HPDE6-E6E7 (cell line): Measurements from ENCODE around the gene PTPN13.
"Not testable (repeated sequence)": the region's sequence is repeated elsewhere in the genome, so short reads cannot be mapped to it uniquely, and the experiment has no call there.

ENCODE experiments used
- DNase-seq: peaks from one replicate; pipeline ENCODE4 v3.0.0; 2011; ENCODE audit warnings: missing footprints; ENCODE audit errors: extremely low spot score

The PTPN13 gene

DNA sequence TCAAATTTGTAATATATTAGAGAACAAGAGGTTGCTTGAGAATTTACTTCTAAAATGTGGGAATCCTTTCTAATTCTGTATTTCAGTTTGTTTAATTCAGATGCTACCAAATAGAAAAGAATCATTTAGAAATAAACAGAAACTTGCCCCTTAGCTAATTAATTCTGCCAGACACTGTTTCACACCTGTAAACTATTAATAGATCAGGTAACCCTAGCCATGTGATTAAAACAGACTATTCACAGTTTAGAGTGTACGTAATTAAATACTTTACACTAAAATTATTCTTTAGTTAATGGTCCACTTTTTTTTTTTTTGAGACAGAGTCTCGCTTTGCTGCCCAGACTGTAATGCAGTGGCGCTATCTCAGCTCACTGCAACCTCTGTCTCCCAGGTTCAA is 124.0 kb downstream of the PTPN13 start:
- DNase-seq: no peak

DNA sequence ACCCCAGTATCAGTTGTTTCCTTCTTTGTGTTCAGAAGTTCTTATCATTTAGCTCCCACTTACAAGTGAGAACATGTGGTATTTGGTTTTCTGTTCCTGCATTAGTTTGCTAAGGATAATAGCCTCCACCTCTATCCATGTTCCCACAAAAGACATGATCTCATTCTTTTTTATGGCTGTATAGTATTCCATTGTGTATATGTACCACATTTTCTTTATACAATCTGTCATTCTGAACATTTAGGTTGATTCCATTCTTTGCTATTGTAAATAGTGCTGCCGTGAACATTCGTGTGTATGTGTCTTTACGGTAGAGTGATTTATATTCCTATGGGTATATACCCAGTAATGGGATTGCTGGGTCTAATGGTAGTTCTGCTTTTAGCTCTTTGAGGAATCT is 125.0 kb downstream of the PTPN13 start:
- not testable (repeated sequence) for DNase-seq

DNA sequence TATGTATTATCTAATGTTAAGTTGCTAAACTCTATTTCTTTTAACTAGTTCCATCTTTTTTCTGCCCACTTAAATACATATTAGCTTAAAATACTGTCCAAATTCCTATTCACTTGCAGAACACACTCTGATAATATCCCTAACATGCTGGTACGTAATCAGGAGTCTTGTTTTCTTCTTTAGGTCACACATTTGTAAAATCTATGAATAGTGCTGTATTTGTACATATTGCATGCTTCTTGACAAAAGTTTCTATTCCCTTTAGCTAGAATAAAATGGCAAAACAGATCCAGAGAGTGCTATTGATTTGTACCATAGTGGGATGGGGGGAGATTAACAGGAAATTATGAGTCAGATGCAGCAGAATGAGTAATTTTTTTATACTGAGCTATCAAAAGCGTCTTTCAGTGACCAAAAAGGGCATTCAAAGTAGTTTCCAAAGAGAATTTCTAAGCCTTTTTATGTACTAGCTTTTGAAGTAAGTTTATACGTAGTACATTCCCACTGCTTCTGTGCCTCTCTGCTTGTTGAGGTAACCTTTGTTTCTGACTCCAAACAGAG is 126.5 kb downstream of the PTPN13 start:
- no peak for DNase-seq

DNA sequence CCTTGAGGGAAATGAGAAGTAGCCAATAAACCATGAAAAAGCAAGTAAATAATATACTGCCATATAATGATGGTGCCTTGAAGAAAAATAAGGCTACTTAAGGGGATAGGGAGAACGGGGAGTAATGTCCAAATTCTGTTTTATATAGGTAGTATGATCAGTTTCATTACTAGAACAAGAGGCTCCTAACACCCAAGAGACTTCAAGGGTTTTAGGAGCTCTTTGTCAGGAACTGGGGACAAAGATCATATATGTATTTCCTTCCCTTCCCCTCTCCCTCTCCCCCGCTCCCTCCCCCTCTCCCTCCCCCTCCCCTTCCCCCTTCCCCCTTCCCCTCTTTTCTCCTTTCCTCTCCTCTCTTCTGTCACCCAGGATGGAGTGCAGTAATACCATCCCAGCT is 127.3 kb downstream of the PTPN13 start:
- no peak for DNase-seq

DNA sequence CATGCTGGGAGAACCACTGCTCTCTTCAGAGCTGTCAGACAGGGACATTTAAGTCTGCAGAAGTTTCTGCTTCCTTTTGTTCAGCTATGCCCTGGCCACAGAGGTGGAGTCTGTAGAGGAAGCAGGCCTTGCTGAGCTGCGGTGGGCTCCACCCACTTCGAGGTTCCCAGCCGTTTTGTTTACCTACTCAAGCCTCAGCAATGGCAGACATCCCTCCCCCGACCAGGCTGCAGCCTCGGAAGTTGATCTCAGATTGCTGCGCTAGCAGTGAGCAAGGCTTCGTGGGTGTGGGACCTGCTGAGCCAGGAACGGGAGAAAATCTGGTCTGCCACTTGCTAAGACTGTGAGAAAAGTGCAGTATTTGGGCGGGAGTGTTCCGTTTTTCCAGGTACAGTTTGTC is 136.2 kb downstream of the PTPN13 start:
- DNase-seq: no peak

DNA sequence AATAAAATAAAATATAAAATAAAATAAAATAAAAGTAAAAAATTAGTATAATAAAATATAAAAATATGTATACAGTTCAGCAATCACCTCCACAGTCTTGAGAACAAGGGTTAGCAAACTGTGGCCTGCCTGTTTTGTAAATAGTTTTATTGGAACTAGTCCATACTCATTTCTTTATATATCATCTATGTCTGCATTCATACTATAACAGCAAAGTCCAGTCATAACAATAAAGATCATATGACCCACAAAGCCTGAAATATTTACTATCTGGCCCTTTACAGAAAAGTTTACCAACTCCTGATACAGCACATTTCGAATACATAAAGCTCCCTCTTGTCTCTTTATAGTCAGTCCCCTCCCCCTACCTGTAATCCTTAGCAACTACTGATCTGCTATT is 143.1 kb downstream of the PTPN13 start:
- no peak for DNase-seq

DNA sequence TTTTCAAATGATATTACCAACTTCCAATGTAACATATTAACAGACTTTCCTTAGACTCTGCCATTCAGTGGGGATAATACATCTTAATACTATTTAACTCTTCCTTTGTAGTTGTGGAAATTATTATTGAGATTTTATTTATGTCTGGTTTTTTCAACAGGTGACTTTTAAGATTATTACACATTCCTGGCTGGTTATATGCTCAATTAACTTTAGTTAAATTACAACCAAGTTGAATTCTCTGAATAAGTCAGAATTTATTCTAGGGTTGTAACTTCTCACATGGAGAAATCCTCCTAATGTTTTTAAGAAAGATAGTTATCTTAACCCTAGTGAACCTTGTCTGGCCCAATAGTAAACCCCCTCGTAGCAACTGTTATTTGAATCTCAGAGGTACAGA is 147.7 kb downstream of the PTPN13 start:
- no peak for DNase-seq

DNA sequence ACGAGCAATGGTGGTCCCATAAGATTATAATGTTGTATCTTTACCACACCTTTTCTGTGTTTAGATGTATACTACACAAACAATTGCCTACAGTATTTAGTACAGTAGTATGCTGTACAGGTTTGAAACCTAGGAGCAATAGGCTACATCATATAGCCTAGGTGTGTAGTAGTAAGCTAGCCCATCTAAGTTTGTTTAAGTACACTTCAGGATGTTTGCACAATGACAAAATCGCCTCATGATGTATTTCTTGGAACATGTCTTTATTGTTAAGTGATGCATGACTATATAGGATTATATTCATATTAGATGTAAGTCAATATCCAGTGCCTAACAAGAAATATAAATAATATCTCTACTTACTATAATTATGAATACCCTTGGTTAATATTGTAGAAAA is 150.5 kb downstream of the PTPN13 start:
- no peak for DNase-seq

DNA sequence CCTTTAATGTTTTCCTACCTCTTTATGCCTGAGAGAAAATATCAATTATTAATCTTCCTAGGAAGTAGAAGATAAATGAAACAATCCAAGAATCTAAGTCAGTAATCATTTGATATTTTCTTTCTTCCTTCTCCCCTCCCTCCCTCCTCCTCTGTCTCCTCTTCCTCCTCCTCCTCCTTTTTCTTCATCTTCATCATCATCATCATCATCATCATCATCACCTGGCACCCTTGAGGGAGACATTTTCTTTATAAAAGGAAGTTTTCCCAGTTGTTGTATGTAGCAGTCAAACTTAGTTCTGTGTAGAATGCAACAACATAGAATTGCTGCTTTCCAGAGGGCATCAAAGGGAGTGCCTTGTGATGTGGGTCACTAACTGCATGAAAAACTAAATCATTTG is 155.0 kb downstream of the PTPN13 start:
- DNase-seq: no peak

DNA sequence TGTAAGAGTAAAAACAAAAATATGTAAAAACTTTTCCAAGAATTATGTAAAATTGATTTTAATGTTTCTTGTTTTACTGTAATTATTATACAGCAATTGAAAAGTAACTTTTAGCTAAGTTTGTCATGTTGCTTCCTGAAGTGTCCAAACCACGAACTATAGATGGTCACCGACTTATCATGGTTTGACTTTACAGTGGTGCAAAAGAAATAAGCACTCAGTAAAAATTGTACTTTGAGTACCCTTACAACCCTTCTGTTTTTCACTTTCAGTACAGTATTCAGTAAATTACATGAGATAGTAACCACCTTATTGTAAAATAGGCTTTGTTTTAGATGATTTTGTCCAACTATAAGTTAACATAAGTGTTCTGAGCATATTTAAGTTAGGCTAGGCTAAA is 161.3 kb downstream of the PTPN13 start:
- DNase-seq: no peak

DNA sequence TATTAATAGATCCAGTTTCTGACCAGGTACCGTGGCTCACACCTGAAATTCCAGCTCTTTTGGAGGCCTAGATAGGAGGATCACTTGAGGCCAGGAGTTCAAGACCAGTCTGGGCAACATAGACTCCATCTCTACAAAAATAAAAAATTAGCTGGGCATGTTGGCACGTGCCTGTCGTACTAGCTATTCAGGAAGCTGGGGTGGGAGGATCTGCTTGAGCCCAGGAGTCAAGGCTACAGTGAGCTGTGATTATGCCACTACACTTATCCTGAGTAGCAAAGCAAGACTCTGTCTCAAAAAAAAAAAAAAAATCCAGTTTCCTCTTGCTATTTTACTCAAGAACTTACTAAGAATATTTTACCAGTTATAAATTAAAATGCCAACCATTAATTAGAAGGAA is 163.4 kb downstream of the PTPN13 start:
- DNase-seq: no peak

DNA sequence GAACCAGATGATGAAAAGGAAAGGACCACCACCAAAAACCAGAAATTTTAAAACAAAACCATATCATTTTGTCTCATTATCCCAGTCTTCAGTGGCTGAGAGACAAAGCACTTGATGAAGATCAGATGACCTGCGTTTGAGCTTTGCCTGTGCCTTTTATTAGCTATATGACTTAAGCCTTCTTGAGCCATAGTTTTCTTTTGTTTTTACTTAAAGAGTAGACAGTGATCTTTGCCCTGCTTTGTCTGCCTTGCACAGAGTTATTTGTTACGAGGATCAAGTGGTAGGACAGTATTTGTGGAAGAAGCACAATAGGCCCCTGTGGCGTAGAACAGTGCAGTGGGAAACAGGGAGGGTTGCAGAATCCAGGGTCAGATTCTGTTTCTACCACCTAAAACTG is 165.2 kb downstream of the PTPN13 start:
- DNase-seq: no peak

DNA sequence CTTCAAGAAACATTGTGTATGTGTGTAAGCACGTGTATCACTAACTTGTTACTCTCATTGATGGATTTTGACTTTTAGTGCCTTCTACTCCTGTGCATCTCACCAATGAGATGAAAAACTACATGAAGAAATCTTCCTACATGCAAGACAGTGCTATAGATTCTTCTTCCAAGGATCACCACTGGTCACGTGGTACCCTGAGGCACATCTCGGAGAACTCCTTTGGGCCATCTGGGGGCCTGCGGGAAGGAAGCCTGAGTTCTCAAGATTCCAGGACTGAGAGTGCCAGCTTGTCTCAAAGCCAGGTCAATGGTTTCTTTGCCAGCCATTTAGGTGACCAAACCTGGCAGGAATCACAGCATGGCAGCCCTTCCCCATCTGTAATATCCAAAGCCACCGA is 168.5 kb downstream of the PTPN13 start:
- DNase-seq: no peak

DNA sequence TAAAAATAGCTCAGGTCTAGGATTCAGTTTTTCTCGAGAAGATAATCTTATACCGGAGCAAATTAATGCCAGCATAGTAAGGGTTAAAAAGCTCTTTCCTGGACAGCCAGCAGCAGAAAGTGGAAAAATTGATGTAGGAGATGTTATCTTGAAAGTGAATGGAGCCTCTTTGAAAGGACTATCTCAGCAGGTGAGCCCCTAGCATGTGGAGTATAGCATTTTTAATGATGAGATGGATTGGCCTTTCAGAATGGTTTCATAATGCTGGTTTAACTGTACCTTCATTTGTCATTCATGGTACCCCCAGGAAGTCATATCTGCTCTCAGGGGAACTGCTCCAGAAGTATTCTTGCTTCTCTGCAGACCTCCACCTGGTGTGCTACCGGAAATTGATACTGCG is 175.7 kb downstream of the PTPN13 start:
- DNase-seq: no peak

DNA sequence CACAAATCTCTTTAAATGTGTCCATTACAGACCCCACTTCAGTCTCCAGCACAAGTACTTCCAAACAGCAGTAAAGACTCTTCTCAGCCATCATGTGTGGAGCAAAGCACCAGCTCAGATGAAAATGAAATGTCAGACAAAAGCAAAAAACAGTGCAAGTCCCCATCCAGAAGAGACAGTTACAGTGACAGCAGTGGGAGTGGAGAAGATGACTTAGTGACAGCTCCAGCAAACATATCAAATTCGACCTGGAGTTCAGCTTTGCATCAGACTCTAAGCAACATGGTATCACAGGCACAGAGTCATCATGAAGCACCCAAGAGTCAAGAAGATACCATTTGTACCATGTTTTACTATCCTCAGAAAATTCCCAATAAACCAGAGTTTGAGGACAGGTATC is 177.0 kb downstream of the PTPN13 start:
- no peak for DNase-seq

DNA sequence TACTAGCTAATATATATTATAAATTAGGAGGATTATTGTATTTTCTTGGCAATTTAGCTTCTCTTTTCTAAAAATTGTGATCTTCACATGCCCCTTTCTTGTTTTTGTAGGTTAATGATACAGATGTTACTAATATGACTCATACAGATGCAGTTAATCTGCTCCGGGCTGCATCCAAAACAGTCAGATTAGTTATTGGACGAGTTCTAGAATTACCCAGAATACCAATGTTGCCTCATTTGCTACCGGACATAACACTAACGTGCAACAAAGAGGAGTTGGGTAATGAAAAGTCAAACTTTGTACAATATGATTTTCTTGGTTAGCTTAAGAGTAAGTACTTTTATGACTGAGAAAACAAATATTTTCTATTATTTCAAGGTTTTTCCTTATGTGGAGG is 180.9 kb downstream of the PTPN13 start:
- no peak for DNase-seq

DNA sequence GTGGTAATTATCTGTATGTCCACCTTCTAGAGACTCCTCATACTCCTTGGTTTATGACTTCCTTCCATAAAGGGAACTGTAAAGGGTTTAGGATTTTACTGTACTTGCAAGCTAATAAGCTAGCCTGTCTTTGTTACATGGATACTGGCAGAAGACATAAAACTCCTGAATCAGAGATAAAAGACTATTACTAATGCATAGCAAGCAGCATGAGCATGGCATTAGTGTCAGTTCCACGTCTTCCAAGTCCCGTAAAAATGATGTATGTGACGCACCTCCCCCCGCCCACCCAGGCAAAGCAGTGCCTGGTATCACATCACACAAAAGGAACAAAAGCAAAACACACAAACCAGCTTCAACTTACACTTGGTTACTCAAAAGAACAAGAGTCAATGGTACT is 184.1 kb downstream of the PTPN13 start:
- no peak for DNase-seq

DNA sequence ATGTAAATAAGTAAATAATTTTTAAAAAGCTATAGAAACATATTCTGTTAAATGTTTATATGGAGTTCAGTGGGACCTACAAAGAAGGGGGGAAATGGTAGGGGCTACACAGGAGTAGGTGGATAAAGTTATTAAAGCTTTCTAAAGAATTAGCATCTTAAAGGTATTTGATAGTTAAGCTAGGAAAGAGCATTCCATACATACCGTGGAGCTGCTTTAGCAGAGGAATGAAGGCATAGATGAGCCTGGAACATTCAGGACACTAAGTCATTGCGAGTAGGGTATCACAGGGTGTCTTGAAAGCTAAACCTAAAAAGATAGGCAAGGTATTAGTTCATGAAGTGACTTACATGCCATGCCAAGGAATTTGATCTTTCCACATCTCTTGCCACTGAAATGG is 194.7 kb downstream of the PTPN13 start:
- no peak for DNase-seq

DNA sequence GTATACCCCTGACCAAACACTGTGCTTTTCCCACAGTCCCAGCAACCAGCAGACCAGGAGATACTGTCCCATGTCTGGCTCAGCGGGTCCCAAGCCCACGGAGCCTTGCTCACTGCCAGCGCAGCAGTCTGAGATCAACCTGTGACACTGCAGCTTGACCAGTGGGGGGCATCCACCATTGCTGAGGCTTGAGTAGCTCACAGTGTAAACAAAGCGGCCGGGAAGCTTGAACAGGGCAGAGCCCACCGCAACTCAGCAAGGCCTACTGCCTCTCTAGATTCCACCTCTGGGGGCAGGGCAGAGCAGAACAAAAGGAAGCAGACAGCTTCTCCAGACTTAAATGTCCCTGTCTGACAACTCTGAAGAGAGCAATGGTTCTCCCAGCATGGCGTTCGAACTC is 197.0 kb downstream of the PTPN13 start:
- DNase-seq: no peak

DNA sequence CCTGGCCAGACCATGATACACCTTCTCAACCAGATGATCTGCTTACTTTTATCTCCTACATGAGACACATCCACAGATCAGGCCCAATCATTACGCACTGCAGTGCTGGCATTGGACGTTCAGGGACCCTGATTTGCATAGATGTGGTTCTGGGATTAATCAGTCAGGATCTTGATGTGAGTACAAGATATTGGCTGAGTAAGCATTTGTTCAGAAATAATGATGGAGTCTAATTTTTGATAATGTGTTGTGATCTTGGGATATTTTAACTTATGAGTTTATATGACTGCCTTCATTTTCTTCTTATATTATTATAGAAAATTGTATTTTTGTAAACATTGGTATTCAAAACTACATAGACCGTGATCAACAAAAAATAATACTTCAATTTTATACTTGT is 215.7 kb downstream of the PTPN13 start:
- DNase-seq: no peak

DNA sequence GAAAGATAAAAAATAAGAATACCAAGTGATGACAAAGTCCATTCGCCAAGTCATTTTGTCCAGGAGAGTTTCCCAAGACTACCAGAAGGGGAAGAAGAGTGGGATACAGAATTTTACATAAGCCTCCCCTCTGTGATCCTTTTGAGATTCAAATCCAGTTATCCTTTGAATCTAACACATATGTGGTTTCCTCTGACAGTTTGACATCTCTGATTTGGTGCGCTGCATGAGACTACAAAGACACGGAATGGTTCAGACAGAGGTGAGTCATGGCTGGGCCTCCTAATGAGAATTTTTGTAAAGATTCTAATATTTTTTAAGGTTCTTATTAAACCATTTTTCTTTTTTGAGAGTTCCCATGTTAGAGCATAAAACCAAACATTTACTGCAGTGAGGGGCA is 216.7 kb downstream of the PTPN13 start:
- DNase-seq: no peak

DNA sequence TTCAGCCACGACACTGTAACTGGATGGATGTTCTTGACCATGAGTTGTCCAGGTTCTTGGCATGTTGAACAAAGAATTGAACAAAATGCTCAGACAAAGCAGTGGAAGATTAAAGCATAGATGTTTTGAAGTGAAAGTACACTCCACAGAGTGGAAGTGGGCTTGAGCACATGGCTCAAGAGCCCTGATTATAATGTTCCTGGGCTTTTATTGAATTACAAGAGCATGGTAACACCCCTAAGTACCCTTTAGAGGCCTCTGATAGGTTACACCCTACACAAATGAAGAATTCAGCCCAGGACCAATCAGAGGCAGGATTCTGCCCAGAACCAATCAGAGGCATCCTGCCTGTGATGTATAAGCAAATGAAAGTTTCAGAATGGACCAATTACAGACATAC is 221.5 kb downstream of the PTPN13 start:
- DNase-seq: no peak

DNA sequence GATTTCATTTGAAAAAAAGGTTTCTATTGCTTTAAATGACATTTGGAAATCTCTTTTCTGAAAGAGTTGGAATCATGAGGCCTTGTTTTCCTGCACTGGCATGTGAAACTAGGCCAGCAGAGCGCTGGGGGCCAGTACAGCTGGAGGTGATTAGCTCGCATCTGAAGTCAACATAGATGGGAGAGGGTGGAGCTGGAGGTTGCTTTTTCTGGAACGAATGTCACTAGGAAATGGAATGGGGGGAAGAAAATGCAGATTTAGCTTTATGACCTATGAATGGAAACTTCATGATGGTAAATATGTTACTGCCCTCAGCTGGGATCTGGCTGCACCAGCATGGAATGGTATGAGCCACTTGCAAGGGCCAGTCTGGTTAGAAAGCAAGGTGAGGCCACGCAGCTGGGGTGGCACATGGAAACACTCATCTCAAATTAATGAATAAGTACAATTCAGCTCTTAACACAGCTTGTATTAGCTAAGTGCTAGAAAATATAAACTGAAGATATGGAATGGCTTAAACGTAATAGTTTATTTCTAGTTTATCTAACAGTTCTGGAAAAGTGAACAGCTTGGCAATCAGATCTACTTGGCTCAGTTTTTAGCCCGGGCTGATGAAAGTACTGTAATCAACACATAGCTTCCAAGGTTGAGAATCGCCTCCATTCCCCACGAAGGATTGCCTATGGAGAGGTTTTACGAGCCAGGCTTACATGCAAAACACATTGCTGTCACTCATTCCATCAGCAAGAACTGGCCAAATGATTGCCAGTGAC is 222.6 kb downstream of the PTPN13 start:
- no peak for DNase-seq

DNA sequence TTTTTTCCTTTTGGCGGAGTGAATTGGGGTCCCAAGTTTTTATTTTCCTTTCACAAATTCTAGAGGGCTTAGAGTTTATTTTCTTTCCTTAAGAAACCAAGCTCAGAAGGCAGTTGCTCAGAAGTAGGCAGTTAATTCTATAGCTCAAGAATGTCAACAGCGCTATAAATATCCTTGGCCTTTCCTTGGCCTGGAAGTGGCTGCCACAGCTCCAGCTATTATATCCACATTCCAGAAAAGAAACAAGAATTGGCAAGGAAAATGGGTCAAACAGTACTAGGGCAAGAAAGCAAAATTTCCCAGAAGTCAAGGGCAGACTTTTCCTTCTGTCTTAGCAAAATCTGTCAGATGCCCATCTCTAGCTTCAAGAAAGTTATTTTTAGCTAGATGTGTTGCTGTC is 224.1 kb downstream of the PTPN13 start:
- no peak for DNase-seq
